ENCODE measurements around the gene SORBS1.
A peak's percentile ranks its signal among the peaks of the same experiment; 100 is the strongest.
"Not testable (repeated sequence)": the region's sequence is repeated elsewhere in the genome, so short reads cannot be mapped to it uniquely, and the experiment has no call there.

The SORBS1 gene

GRCh38 chr10:95377950-95378349 is 183.2 kb downstream of the SORBS1 start:
- DNase-seq: no peak

GRCh38 chr10:95375418-95375817 is 185.8 kb downstream of the SORBS1 start:
- DNase-seq: no peak

GRCh38 chr10:95374597-95375209 is 186.5 kb downstream of the SORBS1 start:
- DNase-seq: peak; percentile 59 to 66

GRCh38 chr10:95373660-95374059 is 187.5 kb downstream of the SORBS1 start:
- no peak for DNase-seq

- no peak for DNase-seq
Observed at GRCh38 chr10:95364342-95364741, 196.8 kb downstream of the SORBS1 start.

- DNase-seq: peak; percentile 60 to 67
Observed at GRCh38 chr10:95363303-95363912, 197.8 kb downstream of the SORBS1 start.

- DNase-seq: peak in 1 of 2 experiments; percentile 5
Observed at GRCh38 chr10:95360122-95360714, 201.0 kb downstream of the SORBS1 start.

GRCh38 chr10:95359466-95359865 is 201.7 kb downstream of the SORBS1 start:
- DNase-seq: no peak

- DNase-seq: no peak
Observed at GRCh38 chr10:95356190-95356955, 204.8 kb downstream of the SORBS1 start.

- DNase-seq: peak in 1 of 2 experiments; percentile 74
Observed at GRCh38 chr10:95355301-95355700, 205.9 kb downstream of the SORBS1 start.

GRCh38 chr10:95354110-95354509 is 207.1 kb downstream of the SORBS1 start:
- DNase-seq: no peak

GRCh38 chr10:95353123-95353522 is 208.0 kb downstream of the SORBS1 start:
- DNase-seq: no peak

- DNase-seq: no peak
Observed at GRCh38 chr10:95352684-95353083, 208.5 kb downstream of the SORBS1 start.

GRCh38 chr10:95350830-95351228 is 210.3 kb downstream of the SORBS1 start:
- no peak for DNase-seq

- DNase-seq: no peak
Observed at GRCh38 chr10:95350219-95350829, 210.8 kb downstream of the SORBS1 start.

- not testable (repeated sequence) for DNase-seq
Observed at GRCh38 chr10:95347402-95347766, 213.8 kb downstream of the SORBS1 start.

GRCh38 chr10:95346715-95347401 is 214.3 kb downstream of the SORBS1 start:
- DNase-seq: no peak

- no peak for DNase-seq
Observed at GRCh38 chr10:95343573-95343972, 217.6 kb downstream of the SORBS1 start.

GRCh38 chr10:95341716-95342130 is 219.4 kb downstream of the SORBS1 start:
- DNase-seq: no peak

- no peak for DNase-seq
Observed at GRCh38 chr10:95339863-95340262, 221.3 kb downstream of the SORBS1 start.

GRCh38 chr10:95337423-95338160 is 223.6 kb downstream of the SORBS1 start:
- DNase-seq: no peak

GRCh38 chr10:95336702-95337101 is 224.5 kb downstream of the SORBS1 start:
- DNase-seq: no peak
